ENCODE measurements around the gene KLHDC10.

- no peak for TF ChIP-seq CBX8 (IDR thresholded peaks at IDR 0.05)
- TF ChIP-seq, protein P1, sequence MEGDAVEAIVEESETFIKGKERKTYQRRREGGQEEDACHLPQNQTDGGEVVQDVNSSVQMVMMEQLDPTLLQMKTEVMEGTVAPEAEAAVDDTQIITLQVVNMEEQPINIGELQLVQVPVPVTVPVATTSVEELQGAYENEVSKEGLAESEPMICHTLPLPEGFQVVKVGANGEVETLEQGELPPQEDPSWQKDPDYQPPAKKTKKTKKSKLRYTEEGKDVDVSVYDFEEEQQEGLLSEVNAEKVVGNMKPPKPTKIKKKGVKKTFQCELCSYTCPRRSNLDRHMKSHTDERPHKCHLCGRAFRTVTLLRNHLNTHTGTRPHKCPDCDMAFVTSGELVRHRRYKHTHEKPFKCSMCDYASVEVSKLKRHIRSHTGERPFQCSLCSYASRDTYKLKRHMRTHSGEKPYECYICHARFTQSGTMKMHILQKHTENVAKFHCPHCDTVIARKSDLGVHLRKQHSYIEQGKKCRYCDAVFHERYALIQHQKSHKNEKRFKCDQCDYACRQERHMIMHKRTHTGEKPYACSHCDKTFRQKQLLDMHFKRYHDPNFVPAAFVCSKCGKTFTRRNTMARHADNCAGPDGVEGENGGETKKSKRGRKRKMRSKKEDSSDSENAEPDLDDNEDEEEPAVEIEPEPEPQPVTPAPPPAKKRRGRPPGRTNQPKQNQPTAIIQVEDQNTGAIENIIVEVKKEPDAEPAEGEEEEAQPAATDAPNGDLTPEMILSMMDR (IDR thresholded peaks at IDR 0.05), result no peak
Observed at GRCh38 chr7:130181263-130181605, 110.9 kb downstream of the KLHDC10 start.

Measured in A549 (cell line).